Left renal cortex interstitium (tissue), 4 donors: ENCODE data around the gene BORCS5. TPM values are rescaled to one million over a fixed set of nuclear protein-coding genes. Genes with fewer than 3 reads are reported as not detected.
"Not testable (repeated sequence)": the region's sequence is repeated elsewhere in the genome, so short reads cannot be mapped to it uniquely, and the experiment has no call there.

ENCODE experiments used
- DNase-seq, 4 donors: peaks; one replicate each; pipeline ENCODE4 v3.0.0-alpha.2; 2013; ENCODE audit warnings: low read depth in 4 of 4, low spot score in 2 of 4, missing footprints in 1 of 4
- polyA plus RNA-seq, 4 donors: library from polyadenylated mRNA; unstranded; fragments of 120-200 nt; gene quantifications; one replicate each; pipeline ENCODE4 v1.2.1, GENCODE V29; 2013; ENCODE audit not compliant: insufficient read length in 4 of 4

The BORCS5 gene
- 10 to 100 TPM in 1 of 4 donors, 1 to 10 TPM in 3; 7.4 to 10.1 (median 8.8) TPM for polyA plus RNA-seq

GRCh38 chr12:12356896-12357718 is at the start of gene BORCS5:
Gene BORCS5 (plus strand): TSS chr12:12357078. CDS start chr12:12357452, 374 bp downstream.
- peak; percentile 65 to 90 (median 84) for DNase-seq

GRCh38 chr12:12310695-12311094 is 46.2 kb upstream of the BORCS5 start:
- DNase-seq = not testable (repeated sequence)

- DNase-seq = no peak
Observed at GRCh38 chr12:12315838-12316237, 41.0 kb upstream of the BORCS5 start.

GRCh38 chr12:12319451-12320183 is 37.3 kb upstream of the BORCS5 start:
- peak in 2 of 4 donors; percentile 46 to 75 for DNase-seq

- no peak for DNase-seq
Observed at GRCh38 chr12:12323118-12323517, 33.8 kb upstream of the BORCS5 start.

GRCh38 chr12:12323591-12323990 is 33.3 kb upstream of the BORCS5 start:
- DNase-seq = no peak

GRCh38 chr12:12326262-12326661 is 30.6 kb upstream of the BORCS5 start:
- DNase-seq = no peak

- no peak for DNase-seq
Observed at GRCh38 chr12:12327802-12328201, 29.1 kb upstream of the BORCS5 start.

GRCh38 chr12:12331244-12331771 is 25.6 kb upstream of the BORCS5 start:
- no peak for DNase-seq

- DNase-seq = no peak
Observed at GRCh38 chr12:12331896-12332295, 25.0 kb upstream of the BORCS5 start.

- DNase-seq = no peak
Observed at GRCh38 chr12:12333407-12334366, 23.2 kb upstream of the BORCS5 start.

GRCh38 chr12:12334367-12335040 is 22.4 kb upstream of the BORCS5 start:
- DNase-seq = no peak

GRCh38 chr12:12336049-12336411 is 20.8 kb upstream of the BORCS5 start:
- DNase-seq = no peak

- no peak for DNase-seq
Observed at GRCh38 chr12:12336511-12336910, 20.4 kb upstream of the BORCS5 start.

GRCh38 chr12:12338527-12339168 is 18.2 kb upstream of the BORCS5 start:
- no peak for DNase-seq

- DNase-seq = no peak
Observed at GRCh38 chr12:12349711-12350665, 6.9 kb upstream of the BORCS5 start, which contains the start of gene MANSC1. Gene MANSC1 (minus strand): TSS chr12:12350242. CDS start chr12:12343314, 6,928 bp downstream.

- no peak for DNase-seq
Observed at GRCh38 chr12:12350868-12351463, 5.9 kb upstream of the BORCS5 start.
